Right ventricle myocardium inferior (tissue), 1 donor: ENCODE data around the gene PAPOLG. TPM values are rescaled to one million over a fixed set of nuclear protein-coding genes. Genes with fewer than 3 reads are reported as not detected.
A peak's percentile ranks its signal among the peaks of the same experiment; 100 is the strongest.
"Not testable (repeated sequence)": the region's sequence is repeated elsewhere in the genome, so short reads cannot be mapped to it uniquely, and the experiment has no call there.

Experiments
- ATAC-seq: fragments of 200-7000 bp; cut with Tn5 transposase; one replicate; pipeline ENCODE4 v1.9.1; 2020; ENCODE audit warnings: mild to moderate bottlenecking, moderate library complexity
- DNase-seq: peaks from one replicate; pipeline ENCODE4 v3.0.0; 2021; ENCODE audit errors: missing footprints
- intact Hi-C: fragments of 100-400 bp; cut with DNase I; formaldehyde crosslinking; loops from one replicate; pipeline ENCODE4 v1.11.0; 2022
- total RNA-seq: library from RNA; stranded (reverse); fragmentation: NEBNext Ultra II Directional; extraction: Animal tissue kit (Norgen Biotek cat#: 25700); gene quantifications from one replicate; pipeline ENCODE4 v1.2.1, GENCODE V29; 2021
- donor health status: DM: no; HTN: yes; CAD: no; lungs with severe emphysema.

The PAPOLG gene
- total RNA-seq, 1 donor from 2014 or later, result 8.0 TPM

DNA sequence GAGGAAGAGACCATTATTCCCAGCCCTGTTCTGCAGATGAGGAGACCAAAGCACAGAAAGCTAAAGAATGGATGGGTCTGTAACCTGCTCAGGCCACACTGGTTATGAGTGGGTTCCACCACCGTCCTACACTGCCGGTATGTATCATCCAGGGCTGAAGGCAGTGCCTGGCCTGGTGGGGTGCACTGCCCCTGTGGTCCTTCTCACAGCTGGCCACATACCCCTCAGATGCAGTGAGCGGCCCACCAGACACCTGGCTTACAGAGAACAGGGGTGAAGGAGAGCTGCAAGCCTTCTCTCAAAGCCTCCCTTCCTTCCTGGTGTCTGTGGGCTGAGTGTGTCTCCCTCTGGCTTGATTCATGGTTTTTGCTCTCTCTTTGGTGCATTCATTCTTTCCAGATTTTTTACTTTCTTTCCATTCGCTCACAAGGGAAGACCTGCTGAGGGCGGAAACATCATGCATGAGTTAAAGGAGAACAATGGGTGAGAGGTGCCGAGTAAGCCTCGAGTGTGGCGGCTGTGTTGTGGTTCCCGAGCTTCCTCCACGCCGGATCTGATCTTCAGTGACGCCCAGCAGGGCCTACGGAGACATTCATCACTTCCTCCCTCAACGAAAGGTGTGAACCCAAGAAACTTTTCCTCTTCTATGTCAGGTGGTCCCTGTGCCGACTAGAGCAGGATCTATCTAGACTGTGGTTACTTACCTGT, 63.2 kb downstream of the PAPOLG start:
- DNase-seq (no peak), ATAC-seq (no peak)
- intact Hi-C loops, result no loop called here

DNA sequence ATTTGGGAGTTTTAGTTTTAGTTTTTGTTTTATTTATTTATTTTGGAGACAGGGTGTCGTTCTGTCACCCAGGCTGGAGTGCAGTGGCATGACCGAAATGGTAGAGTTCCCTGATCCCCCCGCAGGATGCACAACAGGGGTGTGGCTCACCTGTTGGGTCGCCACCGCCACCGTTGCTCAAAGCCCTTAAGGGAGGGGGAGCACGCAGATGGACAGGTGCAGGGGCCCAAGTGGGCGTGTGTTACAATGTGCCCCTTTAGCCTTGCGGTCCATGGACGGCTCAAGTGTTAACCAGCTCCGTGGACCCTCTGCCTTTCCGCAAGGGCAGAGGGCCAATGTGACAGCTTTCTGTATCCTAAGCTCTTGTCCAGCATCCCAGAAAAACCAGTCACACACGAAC, 63.9 kb downstream of the PAPOLG start:
- intact Hi-C loops, result no loop called here
- ATAC-seq (no peak), DNase-seq (no peak)

DNA sequence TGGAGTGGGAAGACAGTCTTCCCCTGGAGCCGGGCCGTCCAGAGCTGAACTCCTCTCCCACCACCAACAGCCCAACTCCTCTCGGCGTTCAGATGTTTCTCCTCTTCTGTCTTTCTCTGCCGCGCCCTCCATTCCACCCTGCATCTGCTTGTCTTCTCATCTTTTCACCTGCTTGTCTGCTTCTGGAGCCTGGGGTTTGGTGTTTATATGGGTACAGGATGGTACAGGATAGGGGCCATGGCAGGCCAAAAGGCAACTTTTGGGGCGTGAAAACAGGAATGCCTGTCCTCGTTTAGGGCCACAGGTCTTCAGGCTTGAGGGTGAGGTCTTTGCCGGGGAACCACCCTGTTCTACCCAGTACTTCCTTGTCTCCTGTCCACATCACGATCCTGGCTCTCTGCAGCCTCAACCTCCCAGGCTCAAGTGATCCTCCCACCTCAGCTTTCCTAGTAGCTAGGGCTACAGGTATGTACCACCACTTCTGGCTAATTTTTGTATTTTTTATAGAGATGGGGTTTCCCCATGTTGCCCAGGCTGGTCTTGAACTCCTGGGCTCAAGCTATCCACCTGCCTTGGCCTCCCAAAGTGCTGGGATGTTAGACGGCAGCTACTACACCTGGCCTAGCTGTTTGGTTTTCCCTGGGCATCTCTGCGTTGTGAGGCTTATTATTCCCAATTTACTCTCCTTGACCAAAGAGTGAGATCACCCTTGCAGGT, 64.5 kb downstream of the PAPOLG start:
- no peak for DNase-seq
- intact Hi-C loops, result no loop called here
- ATAC-seq, result no peak

DNA sequence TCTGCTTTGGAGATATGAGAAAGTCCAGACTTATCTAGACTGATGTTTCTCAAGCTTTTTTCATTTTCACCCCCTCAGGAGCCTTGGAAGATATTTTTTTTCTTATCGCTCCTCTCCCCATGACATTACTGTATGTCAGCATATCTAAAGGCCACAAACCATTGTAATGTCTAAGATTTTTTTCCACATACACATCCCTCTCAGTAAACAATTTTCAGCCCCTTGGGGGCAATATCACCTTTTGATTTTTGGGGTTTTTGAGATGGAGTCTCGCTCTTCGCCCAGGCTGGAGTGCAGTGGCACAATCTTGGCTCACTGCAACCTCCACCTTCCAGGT, 65.0 kb downstream of the PAPOLG start:
- DNase-seq, result no peak
- ATAC-seq, result no peak
- intact Hi-C loops, result no loop called here

DNA sequence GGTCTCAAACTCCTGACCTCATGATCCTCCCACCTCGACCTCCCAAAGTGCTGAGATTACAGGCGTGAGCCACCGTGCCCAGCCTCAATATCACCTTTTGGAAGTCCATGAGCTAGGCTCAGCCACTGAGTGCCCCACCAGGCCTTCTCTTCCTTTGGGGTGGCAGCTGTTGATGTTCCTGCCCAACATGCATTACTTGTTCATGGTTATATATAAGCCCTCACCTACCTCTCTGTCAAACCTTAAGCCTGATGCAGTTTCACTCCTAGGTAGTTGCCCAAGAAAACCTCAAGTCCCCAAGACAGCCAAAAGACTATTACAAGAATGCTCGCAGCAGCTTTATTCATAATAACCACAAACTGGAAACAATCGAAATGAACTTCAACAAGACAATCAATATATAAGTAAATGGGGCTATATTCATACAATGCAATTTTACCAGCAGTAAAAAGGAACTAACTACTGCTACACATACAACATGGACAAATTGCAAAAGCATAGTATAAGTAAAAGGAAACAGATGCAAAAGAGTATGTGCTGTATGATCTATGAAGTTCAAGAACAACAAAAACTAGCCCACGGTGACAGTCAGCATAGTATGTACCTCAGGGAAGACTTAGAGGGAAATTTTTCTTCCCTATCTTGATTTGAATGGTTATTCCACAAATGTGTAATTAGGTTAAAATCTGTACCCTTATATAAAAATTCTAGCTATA, 65.7 kb downstream of the PAPOLG start:
- DNase-seq (no peak), ATAC-seq (no peak)
- intact Hi-C loops, result no loop called here

DNA sequence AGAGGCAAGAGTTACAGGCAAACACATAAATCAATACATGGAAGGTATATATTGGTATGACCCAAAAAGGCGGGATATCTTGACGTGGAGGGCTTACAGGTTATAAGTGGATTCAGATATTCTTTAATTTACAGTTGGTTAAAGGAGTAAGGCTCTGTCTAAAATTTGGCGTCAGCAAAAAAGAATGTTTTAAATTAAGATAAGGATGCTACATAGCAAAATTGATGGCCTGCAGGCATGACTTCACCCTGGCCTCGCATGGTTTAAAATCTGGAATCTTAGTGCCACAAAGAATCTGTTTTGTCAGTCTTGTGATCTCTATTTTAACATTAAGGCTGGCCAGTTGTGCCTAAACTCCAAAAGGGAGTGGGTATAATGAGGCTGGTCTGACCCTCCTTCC, 66.9 kb downstream of the PAPOLG start:
- intact Hi-C loops, result no loop called here
- ATAC-seq (no peak), DNase-seq (no peak)

DNA sequence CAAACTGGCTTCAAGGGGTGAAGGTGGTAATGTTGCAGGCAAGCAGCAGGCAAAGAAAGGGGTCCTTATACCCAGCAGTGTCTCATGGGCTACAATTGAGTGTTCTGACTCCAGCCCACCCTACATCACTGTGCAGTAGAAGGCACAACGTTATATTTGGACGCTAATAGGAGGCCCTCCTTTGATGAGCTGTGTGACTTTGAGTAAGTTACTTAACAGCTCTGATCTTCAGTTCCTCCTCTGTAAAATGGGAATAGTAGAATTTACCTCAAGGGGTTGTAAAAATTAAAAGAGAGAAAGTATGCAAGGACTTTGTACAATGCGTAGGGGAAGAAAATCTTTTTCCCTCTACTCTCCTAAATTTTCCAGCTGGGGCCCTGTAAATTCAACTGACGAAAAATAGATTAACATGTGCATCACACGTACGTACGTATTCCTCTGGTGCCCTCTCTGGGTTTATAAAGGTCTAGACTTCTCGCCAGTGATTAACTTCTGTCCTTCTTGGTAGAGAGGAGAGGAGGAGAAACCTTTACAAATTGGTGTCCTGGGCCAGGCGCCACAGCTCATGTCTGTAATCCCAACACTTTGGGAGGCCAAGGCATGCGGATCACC, 67.7 kb downstream of the PAPOLG start:
- intact Hi-C loops, result no loop called here
- ATAC-seq (no peak), DNase-seq (no peak)

DNA sequence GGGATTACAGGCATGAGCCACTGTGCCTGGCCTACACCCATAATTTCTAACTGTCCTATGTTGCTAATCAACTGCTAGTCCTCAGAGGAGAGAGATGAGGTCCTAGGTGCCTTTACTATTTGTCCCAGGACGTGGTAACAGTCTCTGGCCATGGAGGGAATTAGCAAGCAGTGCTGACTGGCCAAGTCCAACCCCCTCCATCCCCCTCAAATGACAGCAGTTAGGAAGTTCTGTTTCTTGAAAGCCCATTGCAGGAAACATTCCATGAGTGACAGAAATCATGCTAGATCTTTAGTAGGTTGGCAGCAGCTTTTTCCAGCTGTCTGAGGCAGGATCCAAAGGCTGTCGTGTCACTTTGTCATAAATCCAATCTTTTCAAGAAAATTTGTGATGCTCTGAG, 69.6 kb downstream of the PAPOLG start:
- no peak for DNase-seq
- intact Hi-C loops, result no loop called here
- no peak for ATAC-seq

DNA sequence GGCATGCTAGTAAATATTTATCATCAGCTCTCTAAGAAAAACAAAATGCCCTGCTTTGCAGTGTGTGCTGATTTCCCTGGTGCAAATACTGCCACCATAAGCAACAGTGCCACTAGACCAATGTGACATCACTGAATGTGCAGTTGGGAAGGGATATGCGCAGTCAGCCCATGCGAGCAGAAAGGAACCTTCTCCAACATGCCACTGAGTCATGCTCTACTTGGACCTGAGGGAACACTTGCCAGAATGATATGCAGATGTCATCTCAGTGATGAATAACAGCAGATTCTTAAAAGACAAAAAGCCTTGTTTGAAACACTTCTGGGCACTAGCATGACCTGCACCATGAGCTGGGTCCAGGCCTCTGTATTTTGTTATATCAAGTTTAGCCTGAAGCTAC, 70.0 kb downstream of the PAPOLG start:
- intact Hi-C loops, result no loop called here
- no peak for ATAC-seq
- DNase-seq, result no peak

DNA sequence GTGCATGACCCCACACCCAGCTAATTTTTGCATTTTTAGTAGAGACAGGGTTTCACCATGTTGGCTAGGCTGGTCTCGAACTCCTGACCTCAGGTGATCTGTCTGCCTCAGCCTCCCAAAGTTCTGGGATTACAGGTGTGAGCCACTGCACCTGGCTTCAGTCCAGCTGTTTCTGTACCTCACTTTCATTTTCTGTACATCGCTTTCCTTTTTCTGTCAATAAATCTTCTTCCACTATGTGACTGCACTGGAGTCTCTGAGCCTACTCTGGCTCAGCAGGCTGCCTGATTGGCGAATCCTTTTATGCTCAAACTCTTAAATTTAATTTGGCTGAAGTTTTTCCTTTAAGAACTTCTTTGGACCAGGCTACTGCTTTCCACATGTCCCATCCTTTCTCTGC, 70.8 kb downstream of the PAPOLG start:
- ATAC-seq, DNase-seq, intact Hi-C loops: not testable (repeated sequence)

DNA sequence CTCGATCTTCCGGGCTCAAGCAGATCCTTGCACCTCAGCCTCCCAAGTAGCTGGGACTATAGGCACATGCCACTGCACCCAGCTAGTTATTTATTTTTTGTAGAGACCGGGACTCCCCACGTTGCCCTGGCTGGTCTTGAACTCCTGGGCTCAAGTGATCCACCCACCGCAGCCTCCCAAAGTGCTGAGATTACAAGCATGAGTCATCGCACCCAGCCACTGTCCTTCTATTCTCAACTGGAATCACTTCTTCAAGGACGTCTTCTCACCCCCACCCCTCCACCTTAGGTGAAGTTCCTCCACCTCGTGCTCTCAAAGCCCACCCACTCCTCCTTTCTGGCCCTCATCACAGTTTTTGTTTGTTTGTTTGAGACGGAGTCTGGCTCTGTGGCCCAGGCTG, 71.3 kb downstream of the PAPOLG start:
- no peak for ATAC-seq
- intact Hi-C loops, result no loop called here
- no peak for DNase-seq

DNA sequence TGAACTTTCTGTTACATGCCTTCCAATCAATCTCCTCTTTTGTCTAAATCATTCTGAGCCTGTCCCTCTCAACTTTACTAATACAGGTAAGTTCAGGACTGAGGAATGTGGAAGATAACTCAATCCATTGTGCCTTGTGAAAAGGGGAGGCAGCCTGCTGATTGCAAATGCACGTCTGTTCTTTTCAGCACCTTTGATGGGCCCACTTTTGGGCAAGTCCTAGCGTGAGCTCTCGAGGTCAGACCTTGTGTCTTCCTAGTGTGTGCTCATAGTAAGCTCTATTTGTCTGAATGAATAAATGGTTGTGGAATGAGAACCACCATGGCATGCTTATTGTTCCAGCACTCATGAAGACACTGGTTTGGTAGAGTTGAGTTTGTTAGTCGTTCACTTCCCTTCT, 74.9 kb downstream of the PAPOLG start:
- intact Hi-C loops, result no loop called here
- DNase-seq (no peak), ATAC-seq (no peak)

DNA sequence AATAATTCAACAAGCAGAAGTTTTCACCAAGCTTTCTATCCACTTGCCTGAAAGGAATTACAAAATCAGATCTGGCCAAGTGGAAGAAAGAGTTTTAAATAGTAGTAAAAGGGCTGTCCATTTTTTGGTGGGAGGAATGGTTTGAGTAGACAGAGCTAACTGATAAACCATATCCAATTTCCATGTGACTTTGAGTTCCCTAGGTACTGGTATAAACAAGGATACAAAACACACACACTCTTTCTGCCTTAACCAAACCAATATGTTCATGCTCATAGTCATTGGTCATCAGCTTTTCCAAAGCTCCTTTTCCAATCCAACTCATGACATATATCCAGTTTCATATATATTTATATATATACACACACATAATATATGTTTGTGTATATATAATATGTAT, 75.9 kb downstream of the PAPOLG start:
- no peak for ATAC-seq
- DNase-seq, result no peak
- intact Hi-C loops, result no loop called here

DNA sequence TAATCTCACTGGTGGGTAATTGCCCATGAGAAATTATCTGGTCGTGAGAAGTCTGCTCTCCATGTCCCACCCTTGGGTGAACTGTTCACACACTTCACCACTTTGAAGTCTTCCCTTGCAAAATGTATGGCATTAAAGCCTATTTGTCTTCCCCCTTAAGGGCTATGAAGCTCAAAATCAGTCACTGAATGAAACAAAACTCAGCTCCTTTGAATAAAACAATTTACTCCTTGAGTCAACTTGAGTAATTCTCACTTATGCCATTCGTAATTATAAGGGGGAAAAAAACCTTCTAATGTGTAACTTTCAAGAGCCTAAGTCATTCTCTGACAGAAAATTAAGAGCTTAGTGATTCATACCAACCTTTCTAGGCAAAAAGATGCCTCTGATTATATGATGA, 76.6 kb downstream of the PAPOLG start:
- DNase-seq, result no peak
- intact Hi-C loops, result no loop called here
- ATAC-seq, result no peak

DNA sequence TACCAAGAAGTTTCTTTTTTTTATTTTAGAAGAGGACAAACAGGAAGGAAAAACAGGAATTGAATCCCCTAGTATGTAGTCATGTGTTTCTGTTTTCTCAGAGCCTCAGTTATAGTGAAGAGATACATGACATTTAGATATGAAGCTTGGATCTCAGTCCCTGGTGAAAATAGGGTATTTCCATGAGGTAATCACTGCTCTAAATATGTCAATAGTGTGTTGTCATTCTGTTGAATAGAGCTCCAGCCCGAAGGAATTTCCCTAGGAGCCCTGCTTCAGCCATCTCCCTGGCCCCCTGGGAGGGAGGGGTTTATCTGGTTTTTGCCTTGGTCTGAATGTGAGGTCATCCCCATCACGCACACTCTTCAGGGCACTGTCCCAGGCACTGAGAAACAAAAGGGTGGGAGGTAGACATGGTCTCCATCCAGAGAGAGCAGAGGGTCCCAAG, 78.2 kb downstream of the PAPOLG start:
- intact Hi-C loops, result no loop called here
- DNase-seq (no peak), ATAC-seq (peak; percentile 16)

DNA sequence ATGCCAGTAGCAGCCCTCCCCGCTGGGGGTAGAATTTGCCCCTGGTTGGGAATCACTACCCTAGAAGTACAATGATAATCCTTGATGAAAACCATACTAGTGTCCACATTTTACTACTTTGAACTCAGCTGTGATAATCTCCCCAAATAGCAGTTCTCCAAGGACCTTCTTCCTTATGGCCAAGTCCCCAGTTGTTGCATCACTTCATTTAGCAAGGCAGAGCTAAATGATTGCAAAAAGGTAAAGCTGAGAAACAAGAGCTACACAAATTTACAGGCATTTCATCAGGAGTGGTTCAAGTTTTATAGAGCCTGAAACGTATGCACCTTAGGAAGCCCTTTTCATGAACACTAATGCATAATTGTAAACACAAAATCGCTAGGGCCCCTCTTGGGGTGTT, 80.4 kb downstream of the PAPOLG start:
- DNase-seq (no peak), ATAC-seq (no peak)
- intact Hi-C loops, result no loop called here

DNA sequence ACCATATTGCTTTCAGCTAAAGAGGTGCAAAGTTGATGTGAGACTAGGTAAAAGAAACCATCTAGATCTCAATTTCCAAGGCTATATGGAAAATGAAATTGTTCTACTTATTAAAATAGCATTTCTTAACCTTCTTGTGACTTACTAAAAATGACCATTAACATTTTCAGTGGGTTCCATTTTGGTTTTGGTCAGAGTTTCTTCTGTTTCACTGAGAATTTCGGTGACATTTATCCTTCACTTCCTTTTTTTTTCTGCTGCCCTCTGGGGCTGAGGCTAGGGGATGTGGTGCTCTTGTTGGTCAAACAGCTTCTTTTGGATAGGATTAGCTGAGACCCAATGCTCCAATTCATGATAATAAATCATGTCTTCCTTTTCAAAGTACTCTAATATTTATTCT, 81.1 kb downstream of the PAPOLG start:
- ATAC-seq (no peak), DNase-seq (no peak)
- intact Hi-C loops, result no loop called here

DNA sequence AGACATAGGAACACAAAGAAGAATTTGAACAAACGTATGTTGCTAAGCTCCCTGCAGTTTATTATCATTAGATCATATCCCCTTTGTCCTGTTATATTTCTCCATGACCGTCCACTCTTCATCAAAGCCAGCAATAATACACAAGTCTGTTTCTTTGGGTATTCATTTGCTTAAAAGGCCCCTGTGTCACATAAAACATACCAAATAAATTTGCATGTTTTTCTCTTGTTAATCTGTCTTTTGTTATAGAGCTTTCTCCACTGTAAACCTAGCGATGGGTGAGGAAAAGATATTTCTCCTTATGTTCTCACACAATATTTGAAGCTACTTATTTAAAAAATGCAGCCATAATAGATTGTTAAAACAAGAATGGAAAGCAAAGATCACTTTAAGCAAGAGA, 82.4 kb downstream of the PAPOLG start:
- no peak for DNase-seq
- ATAC-seq, result no peak
- intact Hi-C loops, result no loop called here

DNA sequence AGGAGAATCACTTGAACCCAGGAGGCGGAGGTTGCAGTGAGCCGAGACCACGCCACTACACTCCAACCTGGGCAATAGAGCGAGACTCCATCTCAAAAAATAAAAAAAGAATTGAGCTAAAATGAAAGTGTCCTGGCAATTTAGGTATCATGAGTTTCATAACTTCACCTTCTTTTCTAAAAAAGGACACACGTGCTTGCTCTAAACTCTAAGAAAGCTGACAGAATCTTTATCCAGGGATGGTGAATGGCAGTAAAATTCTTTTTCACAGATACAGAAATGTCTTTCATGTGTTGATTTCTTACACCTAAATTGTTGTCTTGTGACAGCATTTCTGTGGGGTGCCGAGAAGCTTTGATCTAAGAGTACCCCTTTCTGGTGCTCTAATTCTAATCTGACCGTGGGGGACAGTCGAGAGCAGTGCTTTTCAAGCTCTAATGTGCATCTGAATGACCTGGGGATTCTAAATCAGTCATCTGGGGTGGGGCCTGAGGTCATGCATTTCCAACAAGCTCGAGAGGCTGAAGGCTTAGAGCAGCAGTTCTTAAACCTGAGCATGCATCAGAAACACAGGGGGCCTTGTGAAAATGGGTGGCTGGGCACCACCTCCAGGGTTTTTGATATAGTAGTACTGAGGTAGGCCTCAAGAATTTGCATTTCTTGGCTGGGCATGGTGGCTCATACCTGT, 83.2 kb downstream of the PAPOLG start:
- no peak for DNase-seq
- no peak for ATAC-seq
- intact Hi-C loops, result no loop called here
